Hypothalamus (tissue), 51 donors: ENCODE measurements around the gene DPP6.
"Not testable (repeated sequence)": the region's sequence is repeated elsewhere in the genome, so short reads cannot be mapped to it uniquely, and the experiment has no call there.

Experiments used
- DNase-seq, 51 donors: peaks; one replicate each; lab custom pipeline; 2025; lab: John Stamatoyannopoulos, UW

The DPP6 gene

DNA sequence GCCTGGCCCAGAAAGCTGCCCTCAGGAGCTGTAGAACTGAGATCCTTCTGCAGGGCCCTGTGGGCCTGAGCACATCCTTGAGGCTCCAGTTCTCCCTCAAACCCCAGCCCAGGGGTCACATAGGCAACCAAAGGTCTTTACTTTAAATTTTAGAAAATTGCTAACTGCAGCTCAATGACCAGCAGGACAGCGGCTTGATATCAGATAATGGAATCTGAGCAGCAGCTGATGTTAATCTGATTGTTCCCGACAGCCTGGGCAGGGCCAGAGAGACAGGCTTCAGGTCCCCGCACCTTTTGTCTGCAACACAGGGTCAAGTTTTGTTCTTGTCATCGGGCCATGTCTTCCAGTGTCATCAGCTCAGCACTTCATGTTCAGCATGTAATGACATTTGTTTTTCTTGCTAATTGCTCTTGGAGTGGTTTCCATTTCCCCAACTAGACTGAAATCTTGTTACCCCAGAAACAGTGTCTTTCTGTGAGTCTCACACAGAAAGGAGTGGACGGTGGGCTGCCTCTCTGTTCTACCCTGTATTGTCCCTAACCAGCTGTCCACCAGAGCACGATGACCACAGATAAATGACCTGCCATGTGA is 859.8 kb downstream of the DPP6 start:
- DNase-seq: no peak

- DNase-seq: peak in 5 of 51 donors; percentile 12 to 62 (median 27)
These were observed 860.9 kb downstream of the DPP6 start for GRCh38 chr7:154912871-154913637.

- DNase-seq: peak; percentile 24 to 94 (median 73)
These were observed 861.6 kb downstream of the DPP6 start for GRCh38 chr7:154913638-154914307.

GRCh38 chr7:154914308-154914995 is 862.3 kb downstream of the DPP6 start:
- no peak for DNase-seq

GRCh38 chr7:154914996-154915380 is 862.8 kb downstream of the DPP6 start:
- peak in 1 of 51 donors; percentile 20 for DNase-seq

DNA sequence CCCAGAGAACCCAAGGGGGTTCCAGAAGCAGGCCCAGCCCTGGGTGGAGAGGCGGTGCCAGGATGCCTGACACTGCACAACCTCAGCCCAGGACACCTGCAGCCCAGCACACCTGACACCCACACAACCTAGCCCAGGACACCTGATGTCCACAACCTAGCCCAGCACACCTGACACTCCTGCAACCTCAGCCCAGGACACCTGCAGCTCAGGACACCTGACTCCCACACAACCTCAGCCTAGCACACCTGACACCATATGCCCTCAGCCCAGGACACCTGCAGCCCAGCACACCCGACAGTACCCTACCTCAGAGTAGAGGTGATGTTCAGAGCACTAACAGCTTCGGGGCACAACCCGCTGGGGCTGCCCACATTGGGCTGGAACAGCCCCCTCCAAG is 863.4 kb downstream of the DPP6 start:
- no peak for DNase-seq

DNA sequence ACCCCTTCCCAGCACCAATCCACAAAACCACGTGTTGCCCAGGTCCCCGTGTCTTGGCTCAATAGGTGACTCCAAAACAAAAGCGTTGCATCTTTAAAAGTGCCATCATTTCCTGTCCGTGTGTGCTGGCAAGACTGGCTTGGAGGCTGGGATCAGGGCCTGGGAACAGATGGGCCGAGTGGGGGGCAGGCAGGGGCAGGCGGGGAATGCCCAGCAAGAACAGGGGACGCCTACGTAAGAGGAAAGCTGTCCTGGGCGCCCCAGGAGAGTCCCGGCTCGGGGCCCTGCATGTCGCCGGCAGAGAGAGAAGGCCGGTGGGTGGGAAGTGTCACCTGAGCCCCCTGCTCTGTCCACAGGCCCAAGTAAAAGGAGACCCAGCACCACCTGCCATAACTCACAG is 864.2 kb downstream of the DPP6 start:
- DNase-seq: no peak

DNA sequence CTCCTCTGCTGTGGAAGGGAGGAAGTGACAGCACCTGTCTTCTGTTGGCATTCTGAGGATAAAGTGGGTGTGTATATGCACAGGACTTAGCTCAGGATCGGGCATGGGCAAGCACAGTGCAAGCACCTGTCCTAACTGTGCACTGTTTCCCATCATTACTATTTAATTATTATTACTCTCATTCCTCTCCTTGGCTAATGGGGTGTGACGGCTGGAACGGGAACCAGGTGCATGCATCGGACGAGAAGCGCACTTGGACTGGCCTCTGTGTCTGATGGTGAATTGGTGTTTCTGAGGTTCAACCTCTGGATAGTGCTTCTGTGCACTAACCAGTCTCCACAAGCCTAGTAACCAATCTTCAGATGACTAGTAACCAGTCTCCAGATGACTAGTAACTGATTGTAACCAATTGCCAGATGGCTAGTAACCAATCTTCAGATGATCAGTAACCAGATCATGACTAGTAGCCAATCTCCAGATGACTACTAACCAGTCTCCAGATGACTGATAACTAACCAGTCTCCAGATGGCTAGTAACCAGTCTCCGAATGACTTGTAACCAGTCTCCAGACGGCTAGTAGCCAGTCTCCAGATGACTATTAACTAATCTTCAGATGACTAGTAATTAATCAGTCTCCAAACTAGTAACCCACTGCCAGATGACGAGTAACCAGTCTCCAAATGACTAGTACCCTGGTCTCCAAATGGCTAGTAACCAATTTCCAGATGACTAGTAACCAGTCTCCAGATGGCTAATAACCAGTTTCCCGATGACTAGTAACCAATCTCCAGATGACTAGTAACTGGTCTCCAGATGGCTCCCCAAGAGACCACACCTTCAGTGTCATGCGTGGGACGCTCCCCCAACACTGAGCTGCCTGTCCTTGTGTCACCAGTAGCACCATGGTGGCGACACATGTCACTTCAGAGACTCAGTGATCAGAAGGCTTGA is 864.9 kb downstream of the DPP6 start:
- no peak for DNase-seq

- DNase-seq: no peak
These were observed 865.6 kb downstream of the DPP6 start for GRCh38 chr7:154917808-154918160.

DNA sequence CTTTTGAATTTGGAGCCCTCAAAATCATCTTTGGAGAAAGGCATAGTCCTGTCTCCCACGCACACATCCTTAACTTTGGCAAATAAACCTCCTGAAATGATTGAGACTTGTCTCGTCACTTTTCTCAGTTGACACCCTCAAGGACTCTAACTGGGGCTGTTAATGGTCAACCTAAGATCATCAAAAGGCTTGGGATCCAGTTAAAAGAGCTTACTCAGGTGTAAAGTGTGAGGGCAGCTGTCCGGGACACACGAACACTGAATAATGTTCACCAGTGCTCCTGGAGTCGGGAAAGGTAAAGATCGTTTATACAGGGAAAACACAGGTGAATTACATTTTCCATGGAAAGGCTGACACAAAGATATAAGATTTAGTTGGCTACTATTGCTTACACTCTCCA is 866.1 kb downstream of the DPP6 start:
- no peak for DNase-seq

GRCh38 chr7:154918741-154919140 is 866.5 kb downstream of the DPP6 start:
- DNase-seq: no peak

GRCh38 chr7:154919344-154920225 is 867.4 kb downstream of the DPP6 start:
- no peak for DNase-seq

DNA sequence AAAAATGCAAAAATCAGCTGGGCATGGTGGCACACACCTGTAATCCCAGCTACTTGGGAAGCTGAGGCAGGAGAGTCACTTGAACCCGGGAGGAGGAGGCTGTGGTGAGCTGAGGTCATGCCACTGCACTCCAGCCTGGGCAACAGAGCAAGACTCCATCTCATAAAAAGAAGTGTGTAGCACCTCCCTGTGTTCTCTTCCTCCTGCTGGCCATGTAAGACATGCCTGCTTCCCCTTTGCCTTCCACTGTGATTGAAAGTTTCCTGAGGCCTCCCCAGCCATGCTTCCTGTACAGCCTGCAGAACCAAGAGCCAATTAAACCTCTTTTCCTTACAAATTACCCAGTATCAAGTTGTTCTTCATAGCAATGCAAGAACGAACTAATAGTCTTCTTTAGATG is 870.3 kb downstream of the DPP6 start:
- not testable (repeated sequence) for DNase-seq

GRCh38 chr7:154927624-154928125 is 875.5 kb downstream of the DPP6 start:
- peak in 33 of 51 donors; percentile 21 to 88 (median 54) for DNase-seq

DNA sequence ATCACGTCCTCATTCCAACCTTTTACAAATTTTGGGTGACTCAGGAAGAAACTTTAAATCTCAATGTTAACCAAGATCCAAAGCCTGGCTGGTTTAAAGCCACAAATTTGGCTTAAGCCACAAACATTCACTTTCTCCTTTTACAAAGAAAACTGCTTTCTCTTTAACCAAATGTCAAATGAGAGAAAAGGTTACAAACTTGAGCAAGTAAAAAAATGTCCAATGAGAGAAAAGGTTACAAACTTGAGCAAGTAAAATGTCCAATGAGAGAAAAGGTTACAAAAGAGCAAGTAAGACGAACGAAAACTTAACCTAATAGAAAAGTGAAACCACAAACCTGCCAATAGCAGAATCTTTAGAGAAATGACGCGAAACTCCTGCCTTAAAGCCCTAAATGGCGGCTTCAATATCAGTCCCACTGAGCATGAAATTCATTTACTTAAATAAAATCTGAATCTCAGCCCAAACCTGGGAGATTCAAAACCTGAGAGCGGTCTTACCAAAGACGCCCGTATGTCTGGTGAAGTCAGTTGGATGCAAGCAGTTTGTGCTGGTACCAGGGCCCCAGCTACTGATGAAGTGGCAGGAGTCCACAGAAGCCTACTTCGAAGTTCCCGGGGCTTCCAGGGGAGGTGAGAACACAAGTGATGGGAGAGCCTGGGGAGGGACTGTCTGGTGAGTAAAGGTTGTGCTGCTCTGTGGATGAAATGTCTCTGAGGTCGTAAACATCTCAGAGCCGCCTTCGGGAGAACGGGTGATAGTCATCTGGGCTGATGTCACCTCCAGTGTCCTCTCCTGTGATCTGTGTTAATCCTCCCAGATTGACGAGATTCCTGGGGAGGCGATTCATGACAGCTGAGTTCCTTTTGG is 876.2 kb downstream of the DPP6 start:
- peak in 7 of 51 donors; percentile 11 to 66 (median 20) for DNase-seq

DNA sequence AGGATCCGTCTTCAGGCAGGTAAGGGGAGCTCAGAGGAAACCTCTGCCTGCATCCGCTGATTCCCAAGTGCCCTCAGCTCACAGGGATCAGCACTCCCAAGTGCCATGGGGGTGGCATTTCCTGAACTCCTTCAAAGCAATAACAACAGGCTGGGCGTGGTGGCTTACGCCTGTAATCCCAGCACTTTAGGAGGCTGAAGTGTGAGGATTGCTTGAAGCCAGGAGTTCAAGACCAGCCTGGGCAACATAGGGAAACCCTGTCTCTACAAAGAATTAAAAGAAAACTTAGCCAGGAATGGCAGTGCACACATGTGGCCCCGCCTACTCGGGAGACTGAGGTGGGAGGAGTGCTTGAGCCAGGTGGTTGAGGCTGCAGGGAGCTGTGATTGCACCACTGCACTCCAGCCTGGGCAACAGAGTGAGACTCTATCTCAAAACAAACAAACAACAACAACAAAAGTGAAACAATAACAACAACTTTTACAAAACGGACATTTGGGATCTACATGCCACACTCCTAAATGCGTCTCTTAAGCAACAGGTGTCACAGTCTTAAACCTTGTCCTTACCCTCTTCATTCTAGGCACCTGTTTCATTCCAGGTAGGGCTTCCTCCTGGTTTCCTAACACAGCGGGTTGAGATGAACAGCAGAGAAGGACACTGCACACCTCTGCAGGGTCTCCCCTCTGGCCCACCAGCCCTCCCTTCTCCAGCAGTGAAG is 877.0 kb downstream of the DPP6 start:
- no peak for DNase-seq

DNA sequence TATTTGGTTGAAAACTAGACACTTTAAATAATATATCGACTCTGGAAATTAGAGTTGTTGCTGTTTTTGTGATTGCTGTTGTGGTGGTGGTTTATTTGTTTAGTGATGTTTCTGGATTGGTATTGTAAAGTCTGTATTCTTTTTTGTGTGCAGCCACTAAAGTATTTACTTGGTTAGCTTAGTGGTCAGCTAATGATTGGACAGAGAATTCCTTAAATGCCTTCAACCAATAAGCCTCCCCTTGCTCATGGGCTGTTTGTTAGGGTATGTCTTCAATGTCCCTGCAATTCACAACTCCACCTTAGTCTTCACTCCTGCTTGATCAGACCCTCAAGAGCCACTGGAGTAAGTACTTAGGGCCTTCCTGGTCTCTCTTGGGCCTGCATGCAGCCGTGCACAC is 879.7 kb downstream of the DPP6 start:
- no peak for DNase-seq
